K562 (cell line): ENCODE data around the gene SPACA9. TPM values are rescaled to one million over a fixed set of nuclear protein-coding genes. Genes with fewer than 3 reads are reported as not detected.

Source experiments
- ATAC-seq: fragments of 200-7000 bp; cut with Tn5 transposase; 3 replicates; pipeline ENCODE4 v1.9.1; 2020; ENCODE audit warnings: moderate library complexity
- BruUV-seq: library from RNA; stranded (reverse); fragments of 400-500 nt; replicated peaks from 2 replicates; lab custom pipeline; 2021; lab: Mats Ljungman, UMichigan
- CTCF ChIA-PET: fragments of 300-600 bp; formaldehyde crosslinking; extraction: SDS; loops from one replicate; lab custom pipeline; 2021; ENCODE audit warnings: low intra/inter-chr PET ratio; lab: Yijun Ruan, JAX
- POLR2A ChIA-PET: fragments of 300-600, 350-650 bp; sonication (Branson Sonifier 250); formaldehyde crosslinking; extraction: SDS; loops from one replicate; lab custom pipeline; 2021; ENCODE audit warnings: antibody characterized with exemption, inconsistent platforms; lab: Yijun Ruan, JAX
- DNase-seq, 4 experiments: peaks; one replicate each; pipeline versions ENCODE4 v3.0.0 to v3.0.0-alpha.2; 2011 to 2018; ENCODE audit warnings: low spot score in 3 of 4, mixed read lengths in 3 of 4; ENCODE audit errors: extremely low read depth in 1 of 4
- FAIRE-seq: peaks from 2 replicates; lab custom pipeline; 2011; peaks lifted over from hg19 to GRCh38; lab: Jason Lieb, UNC
- H2AFZ ChIP-seq: 2 replicates; pipeline ENCODE4 v1.6.0; 2011; ENCODE audit warnings: low read depth, low read length, control low read depth, inconsistent platforms
- H3K27ac ChIP-seq: fragments of 200-600 bp; 3 replicates; pipeline ENCODE4 v1.8.0; 2011; ENCODE audit warnings: low read depth, mild to moderate bottlenecking, control low read depth, inconsistent platforms, low read length, moderate library complexity, mixed read lengths; ENCODE audit errors: extremely low read depth
- H3K27me3 ChIP-seq, 2 experiments: fragments of 300-600 bp in 1 of 2; 2 replicates in 1 of 2; 3 replicates in 1 of 2; pipeline versions ENCODE4 v1.6.0 to v1.8.0; 2011; ENCODE audit warnings: inconsistent platforms in 2 of 2, low read length in 2 of 2, mild to moderate bottlenecking in 1 of 2, mixed read lengths in 1 of 2, moderate library complexity in 1 of 2; ENCODE audit not compliant: control insufficient read depth in 2 of 2, insufficient read depth in 2 of 2
- H3K36me3 ChIP-seq: fragments of 300-600 bp; 3 replicates; pipeline ENCODE4 v1.8.0; 2011; ENCODE audit warnings: mild to moderate bottlenecking, low read length, inconsistent platforms; ENCODE audit not compliant: control insufficient read depth, insufficient read depth
- H3K4me1 ChIP-seq, 2 experiments: fragments of 200-600 bp in 1 of 2; replicated peaks in 1 of 2; 2 replicates in 1 of 2; 3 replicates in 1 of 2; pipeline versions ENCODE4 v1.5.1 to v1.8.0; 2011; ENCODE audit warnings: inconsistent platforms in 2 of 2, low read length in 2 of 2, mild to moderate bottlenecking in 1 of 2, mixed read lengths in 1 of 2, moderate library complexity in 1 of 2; ENCODE audit not compliant: control insufficient read depth in 2 of 2, insufficient read depth in 2 of 2
- H3K4me2 ChIP-seq: 2 replicates; pipeline ENCODE4 v1.6.1; 2011; ENCODE audit warnings: low read length, control low read depth, inconsistent platforms, mixed read lengths; ENCODE audit not compliant: insufficient read depth
- H3K4me3 ChIP-seq: fragments of 200-600 bp; sonication (generic), shearing (Covaris generic); 2 replicates; pipeline ENCODE4 v1.5.1; 2016; ENCODE audit warnings: control low read depth, inconsistent platforms
- H3K79me2 ChIP-seq: fragments of 200-600 bp; 3 replicates; pipeline ENCODE4 v1.8.0; 2011; ENCODE audit warnings: low read length, inconsistent platforms; ENCODE audit not compliant: control insufficient read depth, insufficient read depth
- H3K9ac ChIP-seq, 2 experiments: 2 replicates each; pipeline versions ENCODE4 v1.6.0 to v1.6.1; 2011; ENCODE audit warnings: low read depth in 2 of 2, low read length in 2 of 2, control low read depth in 1 of 2, inconsistent platforms in 1 of 2, mild to moderate bottlenecking in 1 of 2, mixed read lengths in 1 of 2; ENCODE audit not compliant: insufficient read depth in 1 of 2
- H3K9me1 ChIP-seq: one replicate; pipeline ENCODE4 v1.6.0; 2011; ENCODE audit warnings: inconsistent platforms, mild to moderate bottlenecking, low read length, moderate library complexity; ENCODE audit not compliant: control insufficient read depth, insufficient read depth
- H3K9me3 ChIP-seq: replicated peaks from 2 replicates; pipeline ENCODE4 v1.5.1; 2011; ENCODE audit warnings: low read depth, low read length, inconsistent platforms; ENCODE audit not compliant: control insufficient read depth, insufficient read depth
- H4K20me1 ChIP-seq: replicated peaks from 2 replicates; pipeline ENCODE4 v1.6.1; 2011; ENCODE audit warnings: low read length, inconsistent platforms, mixed read lengths; ENCODE audit not compliant: control insufficient read depth, insufficient read depth
- BMI1 ChIP-seq: fragments of 150-350 bp; IDR thresholded peaks from 2 replicates; pipeline ENCODE4 v1.6.1; 2014; ENCODE audit warnings: low read length
- CEBPB ChIP-seq: fragments of 450-650 bp; IDR thresholded peaks from 2 replicates; pipeline ENCODE4 v1.6.1; 2016; ENCODE audit warnings: missing genetic modification characterization, missing compliant biosample characterization
- FUS ChIP-seq: fragments of 200-400 bp; formaldehyde crosslinking; optimal IDR thresholded peaks from 2 replicates; pipeline ENCODE3; 2017; ENCODE audit warnings: low read depth, low read length
- NONO ChIP-seq, 2 experiments: fragments of 200-400 bp in 1 of 2; fragments of 450-650 bp in 1 of 2; formaldehyde crosslinking in 1 of 2; IDR thresholded peaks; 2 replicates each; pipeline ENCODE4 v1.6.1; 2017; ENCODE audit warnings: low read depth in 2 of 2, mild to moderate bottlenecking in 2 of 2, moderate library complexity in 2 of 2, low read length in 1 of 2
- RREB1 ChIP-seq: fragments of 250-450 bp; sonication (Bioruptor Pico); IDR thresholded peaks from 2 replicates; pipeline ENCODE4 v1.4.0; 2020
- RUNX1 ChIP-seq: sonication (generic); IDR thresholded peaks from 2 replicates; pipeline ENCODE4 v1.6.1; 2016; ENCODE audit warnings: antibody characterized with exemption, low read depth
- SIN3A ChIP-seq, 2 experiments: fragments of 150-350 bp in 1 of 2; IDR thresholded peaks; 2 replicates each; pipeline ENCODE4 v1.6.1; 2011 to 2016; ENCODE audit warnings: borderline replicate concordance in 2 of 2, low read depth in 2 of 2, low read length in 2 of 2, mild to moderate bottlenecking in 2 of 2, moderate library complexity in 2 of 2; ENCODE audit not compliant: control insufficient read depth in 1 of 2
- SIN3B ChIP-seq: fragments of 450-650 bp; IDR thresholded peaks from 2 replicates; pipeline ENCODE4 v1.6.1; 2017; ENCODE audit warnings: low read depth, mild to moderate bottlenecking, moderate library complexity
- ZNF232 ChIP-seq: sonication (generic); formaldehyde crosslinking; IDR thresholded peaks from 2 replicates; pipeline ENCODE4 v1.8.0; 2022; ENCODE audit warnings: mild to moderate bottlenecking, missing genetic modification reagents
- WGBS: fragments of 100-300 bp; shearing (Covaris generic); methylation state at CpG from one replicate; pipeline ENCODE4 v1.1.6; 2016; ENCODE audit warnings: low coverage, mixed read lengths; ENCODE audit not compliant: insufficient coverage; ENCODE audit errors: missing lambda C conversion rate; 5-methylcytosine and 5-hydroxymethylcytosine counted together
- in situ Hi-C: fragments of 300-500 bp; cut with MboI; formaldehyde crosslinking; loops from 4 replicates; pipeline ENCODE4 v1.15.0; 2018; ENCODE audit warnings: inconsistent platforms, mixed read lengths
- intact Hi-C: fragments of 100-400 bp; cut with micrococcal nuclease; formaldehyde crosslinking; loops from 2 replicates; pipeline ENCODE4 v1.14.2; 2022
- polyA plus RNA-seq, 8 experiments: library from polyadenylated mRNA; depleted of rRNA in 4 of 8; stranded (reverse) in 5 of 8; unstranded in 3 of 8; fragments of >200 nt; fragmentation: Nextera tagmentation in 2 of 8; fragmentation: Illumina TruSeq in 1 of 8; extraction: Ambion mirVana in 2 of 8; extraction: Trizol in 1 of 8; gene quantifications; 2 replicates each; pipeline versions ENCODE4 v1.2.1 to v1.2.3, GENCODE V29; 2011 to 2014; ENCODE audit warnings: inconsistent platforms in 1 of 8, missing spikeins in 1 of 8
- total RNA-seq, 7 experiments: library from RNA; depleted of rRNA in 6 of 7; stranded (reverse); fragments of >200 nt in 6 of 7; fragmentation: Illumina TruSeq in 2 of 7; extraction: Trizol in 2 of 7; gene quantifications; 2 replicates each; pipeline versions ENCODE4 v1.2.1 to v1.2.3, GENCODE V29; 2011 to 2021; ENCODE audit warnings: low replicate concordance in 1 of 7
- TF ChIP-seq, protein P1 (sequence below), 2 experiments: fragments of 450-650 bp in 1 of 2; sonication (generic) in 1 of 2; formaldehyde crosslinking; conservative IDR thresholded peaks; 2 replicates each; pipeline versions ENCODE4 v1.4.0 to v1.8.1; 2020 to 2022; ENCODE audit warnings: mild to moderate bottlenecking in 1 of 2, missing genetic modification reagents in 1 of 2
- TF ChIP-seq, protein P2 (sequence below): fragments of 250-450 bp; sonication (Bioruptor Pico); IDR thresholded peaks from 2 replicates; pipeline ENCODE4 v1.4.0; 2020; ENCODE audit warnings: mild to moderate bottlenecking, moderate library complexity

SPACA9 gene
- total and polyA plus RNA-seq, 9 of the 15 experiments (the other 6 are each of a cell fraction or from before 2014, with no cell fraction given) = 0.06 to 0.51 (median 0.36) TPM

DNA sequence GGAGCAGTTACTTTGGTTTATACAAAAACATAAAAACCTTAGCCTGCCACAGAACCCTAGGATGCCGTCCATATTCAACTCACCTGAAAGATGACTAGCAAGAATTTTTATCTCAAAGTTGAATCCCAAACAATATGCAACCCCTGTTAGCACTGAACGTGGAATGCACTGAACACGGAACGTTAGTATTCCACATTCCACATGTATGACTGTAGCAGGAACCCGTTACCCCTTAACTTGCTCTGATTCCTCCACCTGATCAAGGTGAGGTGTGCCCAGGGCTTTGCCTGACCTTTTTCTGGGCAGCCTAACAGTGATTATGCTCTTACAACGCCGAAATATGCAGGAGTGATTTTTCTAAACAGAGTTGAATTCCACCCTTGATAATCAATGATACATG, 44.4 kb upstream of the SPACA9 start:
- Histone ChIP-seq H3K27ac (no peak overlapping the region), H3K9ac (no peak overlapping the region), H3K9me1 (no peaks in the 10 kb centered on the region), H3K4me1 (no peaks in the 10 kb centered on the region; a peak in 1 of 5 replicates), H3K36me3 (no peaks in the 10 kb centered on the region), H3K27me3 (peaks cover 62 to 72% of the 10 kb centered on the region in 2 experiments), H3K4me3 (no peak overlapping the region), H3K4me2 (no peak overlapping the region), H3K79me2 (no peaks in the 10 kb centered on the region), H4K20me1 (0 out of 2 replicates have a peak, but pooled peaks cover 6% of the 10 kb centered on the region), H3K9me3 (no peaks in the 10 kb centered on the region), H2AFZ (no peak overlapping the region)
- DNase-seq = no peak
- intact Hi-C loops (no loop called here), in situ Hi-C loops (no loop called here)
- 0% methylated on average over 7 of the region's 7 CpGs for WGBS
- BruUV-seq = no TSS peak
- FAIRE-seq = no peak
- CTCF ChIA-PET = no interaction called here
- no peak for ATAC-seq
- POLR2A ChIA-PET = no interaction called here
- no peak for TF ChIP-seq ZNF232 (CRISPR knock-in tag)
- TF ChIP-seq CEBPB (tag) = no peak
- TF ChIP-seq, protein P1, sequence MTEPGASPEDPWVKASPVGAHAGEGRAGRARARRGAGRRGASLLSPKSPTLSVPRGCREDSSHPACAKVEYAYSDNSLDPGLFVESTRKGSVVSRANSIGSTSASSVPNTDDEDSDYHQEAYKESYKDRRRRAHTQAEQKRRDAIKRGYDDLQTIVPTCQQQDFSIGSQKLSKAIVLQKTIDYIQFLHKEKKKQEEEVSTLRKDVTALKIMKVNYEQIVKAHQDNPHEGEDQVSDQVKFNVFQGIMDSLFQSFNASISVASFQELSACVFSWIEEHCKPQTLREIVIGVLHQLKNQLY (CRISPR knock-in tag; conservative IDR thresholded peaks at IDR 0.05) = no peak
- TF ChIP-seq SIN3B = no peak
- TF ChIP-seq, protein P2, sequence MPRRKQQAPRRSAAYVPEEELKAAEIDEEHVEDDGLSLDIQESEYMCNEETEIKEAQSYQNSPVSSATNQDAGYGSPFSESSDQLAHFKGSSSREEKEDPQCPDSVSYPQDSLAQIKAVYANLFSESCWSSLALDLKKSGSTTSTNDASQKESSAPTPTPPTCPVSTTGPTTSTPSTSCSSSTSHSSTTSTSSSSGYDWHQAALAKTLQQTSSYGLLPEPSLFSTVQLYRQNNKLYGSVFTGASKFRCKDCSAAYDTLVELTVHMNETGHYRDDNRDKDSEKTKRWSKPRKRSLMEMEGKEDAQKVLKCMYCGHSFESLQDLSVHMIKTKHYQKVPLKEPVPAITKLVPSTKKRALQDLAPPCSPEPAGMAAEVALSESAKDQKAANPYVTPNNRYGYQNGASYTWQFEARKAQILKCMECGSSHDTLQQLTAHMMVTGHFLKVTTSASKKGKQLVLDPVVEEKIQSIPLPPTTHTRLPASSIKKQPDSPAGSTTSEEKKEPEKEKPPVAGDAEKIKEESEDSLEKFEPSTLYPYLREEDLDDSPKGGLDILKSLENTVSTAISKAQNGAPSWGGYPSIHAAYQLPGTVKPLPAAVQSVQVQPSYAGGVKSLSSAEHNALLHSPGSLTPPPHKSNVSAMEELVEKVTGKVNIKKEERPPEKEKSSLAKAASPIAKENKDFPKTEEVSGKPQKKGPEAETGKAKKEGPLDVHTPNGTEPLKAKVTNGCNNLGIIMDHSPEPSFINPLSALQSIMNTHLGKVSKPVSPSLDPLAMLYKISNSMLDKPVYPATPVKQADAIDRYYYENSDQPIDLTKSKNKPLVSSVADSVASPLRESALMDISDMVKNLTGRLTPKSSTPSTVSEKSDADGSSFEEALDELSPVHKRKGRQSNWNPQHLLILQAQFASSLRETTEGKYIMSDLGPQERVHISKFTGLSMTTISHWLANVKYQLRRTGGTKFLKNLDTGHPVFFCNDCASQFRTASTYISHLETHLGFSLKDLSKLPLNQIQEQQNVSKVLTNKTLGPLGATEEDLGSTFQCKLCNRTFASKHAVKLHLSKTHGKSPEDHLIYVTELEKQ (CRISPR knock-in tag) = no peak
- no peak for TF ChIP-seq BMI1
- no peak for TF ChIP-seq FUS
- no peak for TF ChIP-seq RREB1
- TF ChIP-seq NONO (IDR thresholded peaks at IDR 0.05; ENCODE audit: low read depth in 2 of 2, low read length in 1 of 2) = no peak
- no peak for TF ChIP-seq SIN3A (IDR thresholded peaks at IDR 0.05; ENCODE audit: borderline replicate concordance in 2 of 2, control insufficient read depth in 1 of 2, low read depth in 2 of 2, low read length in 2 of 2)
- no peak for TF ChIP-seq RUNX1
